Stimulated activated naive B cell treated with anti-CD40 and anti-IgM and Interleukin-4, amounts not matched to agents 10 μg/mL and 1 μg/mL and 100 μg/mL, for 72 hours (primary cell): ENCODE data around the gene CRB2.

Experiments
- ATAC-seq, 2 donors: fragments of 150-1000 bp; cut with Tn5 transposase; replicated peaks; 2 replicates each; pipeline ENCODE4 v1.10.0; 2021; ENCODE audit warnings: moderate library complexity in 1 of 2
- DNase-seq: peaks from one replicate; pipeline ENCODE4 v3.0.0; 2021
- H3K27ac Mint-ChIP-seq: one replicate; pipeline ENCODE4 v1.8.0; 2022; ENCODE audit warnings: mild to moderate bottlenecking, mixed read lengths
- H3K27me3 Mint-ChIP-seq, 2 donors: one replicate each; pipeline ENCODE4 v1.8.0; 2022; ENCODE audit warnings: mixed read lengths in 2 of 2
- H3K36me3 Mint-ChIP-seq, 2 donors: one replicate each; pipeline ENCODE4 v1.8.0; 2022; ENCODE audit warnings: mixed read lengths in 2 of 2, mild to moderate bottlenecking in 1 of 2
- H3K4me1 Mint-ChIP-seq, 2 donors: one replicate each; pipeline ENCODE4 v1.8.0; 2022; ENCODE audit warnings: mixed read lengths in 2 of 2, mild to moderate bottlenecking in 1 of 2
- H3K4me3 Mint-ChIP-seq, 2 donors: one replicate each; pipeline ENCODE4 v1.8.0; 2022; ENCODE audit warnings: mild to moderate bottlenecking in 2 of 2, mixed read lengths in 2 of 2, moderate library complexity in 1 of 2
- H3K9me3 Mint-ChIP-seq, 2 donors: one replicate each; pipeline ENCODE4 v1.8.0; 2022; ENCODE audit warnings: mixed read lengths in 2 of 2, mild to moderate bottlenecking in 1 of 2

The CRB2 gene

GRCh38 chr9:123336449-123336848 is 19.5 kb upstream of the CRB2 start:
- peaks cover 69 to 94% of the 10 kb centered on the region in 2 donors for H3K4me1 Mint-ChIP-seq
- H3K4me3 Mint-ChIP-seq, result peak overlapping the region; percentile 25 to 42
- ATAC-seq (no peak), DNase-seq (no peak)
- no peaks in the 10 kb centered on the region for H3K27me3 Mint-ChIP-seq
- H3K27ac Mint-ChIP-seq, result peak overlapping the region; percentile 89
- peaks cover 0 to 2% of the 10 kb centered on the region in 2 donors for H3K9me3 Mint-ChIP-seq
- H3K36me3 Mint-ChIP-seq, result peaks cover 3 to 5% of the 10 kb centered on the region in 2 donors

DNA sequence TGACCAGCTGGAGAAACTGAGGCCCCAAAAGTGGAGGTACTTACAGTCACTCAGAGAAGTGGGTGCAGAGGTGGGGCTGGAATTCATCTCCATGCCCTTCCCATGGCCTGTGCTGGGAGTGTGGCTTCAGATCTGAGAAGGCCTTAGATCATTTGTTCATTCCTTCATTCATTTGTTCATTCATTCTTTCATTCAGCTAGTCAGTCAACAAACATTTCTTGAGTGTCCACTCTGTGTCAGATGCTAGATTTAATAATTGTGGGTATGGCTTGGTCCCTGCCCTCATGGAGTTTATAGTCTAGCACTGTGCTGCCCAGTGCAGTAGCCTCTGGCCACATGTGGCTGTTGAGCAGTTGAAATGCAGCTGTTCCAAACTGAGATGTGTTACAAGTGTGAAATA is 19.0 kb upstream of the CRB2 start:
- peaks cover 70 to 94% of the 10 kb centered on the region in 2 donors for H3K4me1 Mint-ChIP-seq

DNA sequence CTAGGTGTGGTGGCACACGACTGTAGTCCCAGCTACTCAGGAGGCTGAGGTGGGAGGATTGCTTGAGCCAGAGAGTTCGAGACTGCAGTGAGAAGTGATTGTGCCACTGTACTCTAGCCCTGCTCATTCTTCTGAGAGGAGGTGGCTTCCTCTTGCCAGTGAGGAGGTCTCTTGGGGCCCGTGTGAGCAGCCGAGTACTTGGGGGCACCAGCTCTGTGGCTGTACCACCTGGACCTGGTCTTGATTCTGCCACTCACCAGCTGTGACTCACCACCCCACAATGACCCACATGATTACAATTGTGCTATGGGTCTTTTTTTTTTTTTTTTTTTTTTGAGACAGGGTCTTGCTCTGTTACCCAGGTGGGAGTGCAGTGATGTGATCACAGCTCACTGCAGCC is 18.0 kb upstream of the CRB2 start:
- no peaks in the 10 kb centered on the region for H3K9me3 Mint-ChIP-seq
- H3K4me3 Mint-ChIP-seq, result peak overlapping the region; percentile 87 to 92
- ATAC-seq (peak; percentile 22 to 38), DNase-seq (peak; percentile 69)
- H3K27ac Mint-ChIP-seq, result peak overlapping the region; percentile 100
- peaks cover 3 to 5% of the 10 kb centered on the region in 2 donors for H3K36me3 Mint-ChIP-seq
- no peaks in the 10 kb centered on the region for H3K27me3 Mint-ChIP-seq
- H3K4me1 Mint-ChIP-seq, result peaks cover 71 to 94% of the 10 kb centered on the region in 2 donors

More for the DNA sequence above, 19.0 kb upstream of the CRB2 start:
- Mint-ChIP-seq H3K27me3 (no peaks in the 10 kb centered on the region), H3K36me3 (peaks cover 3 to 5% of the 10 kb centered on the region in 2 donors), H3K4me3 (peak overlapping the region; percentile 25 to 42), H3K9me3 (peaks cover 0 to 2% of the 10 kb centered on the region in 2 donors), H3K27ac (peak overlapping the region; percentile 89)
- DNase-seq, result no peak
- no peak for ATAC-seq

GRCh38 chr9:123338710-123339665 is 17.0 kb upstream of the CRB2 start:
- no peaks in the 10 kb centered on the region for H3K9me3 Mint-ChIP-seq
- peak overlapping the region; percentile 100 for H3K27ac Mint-ChIP-seq
- DNase-seq (peak; percentile 89), ATAC-seq (peak; percentile 62 to 67)
- H3K4me3 Mint-ChIP-seq, result peak overlapping the region; percentile 87 to 92
- H3K27me3 Mint-ChIP-seq, result no peaks in the 10 kb centered on the region
- peaks cover 67 to 85% of the 10 kb centered on the region in 2 donors for H3K4me1 Mint-ChIP-seq
- H3K36me3 Mint-ChIP-seq, result peaks cover 5 to 6% of the 10 kb centered on the region in 2 donors

DNA sequence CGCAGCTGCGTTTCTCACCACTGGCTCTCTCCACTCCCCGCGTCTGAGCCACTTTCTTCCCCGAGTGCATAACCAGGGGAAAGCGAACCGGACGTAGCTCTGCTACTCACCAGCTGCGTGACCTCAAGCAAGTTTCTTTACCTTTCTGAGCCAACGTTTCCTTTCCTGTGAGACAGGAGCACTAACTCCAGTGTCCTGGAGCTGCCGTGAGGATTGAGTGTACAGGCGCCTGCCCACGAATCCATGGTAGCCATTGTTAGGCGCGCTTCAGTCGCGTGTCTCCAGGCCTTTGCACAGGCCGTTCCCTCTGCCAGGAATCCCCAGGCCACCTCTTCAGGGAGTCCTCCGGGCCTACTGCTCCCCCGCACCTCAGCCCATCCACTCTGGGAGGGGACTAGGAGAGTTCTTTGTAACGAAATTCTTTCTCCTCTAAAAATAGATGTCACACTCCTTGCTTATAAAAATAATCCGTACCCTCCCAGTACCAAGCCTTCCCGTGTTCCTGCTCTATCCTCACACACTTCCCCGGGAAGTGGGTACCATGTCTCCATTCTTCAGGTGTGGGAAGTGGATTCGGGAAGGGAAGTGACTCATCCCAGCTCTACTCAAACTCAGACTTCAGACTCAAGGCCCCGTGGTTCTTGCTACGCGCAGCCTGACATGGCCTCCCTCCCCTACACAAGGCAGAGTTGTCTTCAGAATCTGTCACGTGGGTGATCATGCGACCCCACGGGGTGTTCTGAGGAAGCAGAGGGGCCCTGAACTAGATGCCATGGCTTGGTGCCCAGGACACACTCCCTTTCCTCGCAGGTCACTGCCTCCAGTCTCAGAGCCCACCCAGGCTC is 16.1 kb upstream of the CRB2 start:
- ATAC-seq (peak; percentile 47 to 48), DNase-seq (peak; percentile 82)
- no peaks in the 10 kb centered on the region for H3K27me3 Mint-ChIP-seq
- no peaks in the 10 kb centered on the region for H3K9me3 Mint-ChIP-seq
- H3K4me1 Mint-ChIP-seq, result peaks cover 66 to 78% of the 10 kb centered on the region in 2 donors
- peak overlapping the region; percentile 87 to 92 for H3K4me3 Mint-ChIP-seq
- peak overlapping the region; percentile 100 for H3K27ac Mint-ChIP-seq
- H3K36me3 Mint-ChIP-seq, result peaks cover 12 to 14% of the 10 kb centered on the region in 2 donors

- Mint-ChIP-seq H3K9me3 (no peaks in the 10 kb centered on the region), H3K27ac (peak overlapping the region; percentile 100), H3K4me3 (no peak overlapping the region), H3K4me1 (peaks cover 50 to 58% of the 10 kb centered on the region in 2 donors), H3K36me3 (peaks cover 15 to 17% of the 10 kb centered on the region in 2 donors), H3K27me3 (no peaks in the 10 kb centered on the region)
- no peak for DNase-seq
- no peak for ATAC-seq
Measured at GRCh38 chr9:123341816-123342215, 14.2 kb upstream of the CRB2 start.

DNA sequence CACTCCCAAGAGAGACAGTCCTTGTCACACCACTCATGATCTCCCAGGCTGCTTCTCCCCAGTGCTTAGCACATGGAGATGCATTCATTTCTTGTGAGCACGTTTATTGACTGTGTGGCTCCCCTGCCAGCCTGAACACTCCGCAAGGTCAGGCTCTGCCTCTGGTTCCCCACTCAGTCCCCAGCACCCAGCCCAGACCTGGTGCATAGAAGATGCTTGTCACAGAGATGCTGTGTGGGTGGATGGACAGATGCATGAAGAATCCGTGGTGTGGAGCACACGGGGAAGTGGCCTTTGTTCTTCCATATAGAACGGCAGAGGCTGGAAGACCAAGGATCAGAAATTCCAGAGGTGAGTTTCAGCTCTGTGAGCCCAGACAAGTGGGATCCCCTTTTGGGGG is 13.8 kb upstream of the CRB2 start:
- ATAC-seq (peak; percentile 0), DNase-seq (peak; percentile 43)
- Mint-ChIP-seq H3K4me3 (no peak overlapping the region), H3K27ac (peak overlapping the region; percentile 100), H3K4me1 (peaks cover 48 to 55% of the 10 kb centered on the region in 2 donors), H3K36me3 (peaks cover 15 to 17% of the 10 kb centered on the region in 2 donors), H3K27me3 (no peaks in the 10 kb centered on the region), H3K9me3 (no peaks in the 10 kb centered on the region)

DNA sequence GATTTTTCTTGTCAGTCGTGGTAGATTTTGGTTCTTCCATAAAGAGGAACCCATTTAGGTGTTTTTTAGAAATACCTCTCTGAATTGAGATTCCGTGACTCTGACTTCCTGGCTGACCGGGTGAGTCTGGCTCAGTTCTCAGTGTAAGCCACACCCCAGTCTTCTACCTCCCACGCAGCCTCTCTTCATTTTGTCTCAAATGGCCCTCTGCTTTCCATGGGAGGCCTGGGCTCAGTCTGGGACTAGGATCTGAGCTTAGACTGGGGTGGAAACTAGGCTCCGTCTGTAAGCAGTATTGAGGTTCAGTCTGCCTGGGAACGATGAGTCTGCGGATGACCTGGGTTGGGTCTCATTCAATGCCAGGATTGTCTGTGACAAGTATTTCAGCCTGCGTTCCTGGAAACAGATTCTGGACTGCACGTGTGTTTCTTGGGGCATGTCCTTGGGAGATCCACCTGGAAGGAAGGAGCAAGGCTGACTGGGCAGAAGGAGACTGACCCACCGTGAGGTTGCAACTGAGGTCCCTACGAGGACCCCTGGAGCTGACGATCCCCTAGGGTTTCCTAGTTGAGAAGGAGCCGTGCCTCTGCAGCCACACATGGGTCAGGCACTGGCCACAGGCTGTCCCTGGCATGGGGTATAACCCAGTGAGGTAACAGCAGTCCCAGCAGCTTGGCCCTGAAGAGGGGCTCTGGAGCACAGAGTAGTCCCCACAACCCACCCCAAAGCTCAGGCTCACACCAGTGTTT is 12.4 kb upstream of the CRB2 start:
- Mint-ChIP-seq H3K36me3 (peaks cover 12 to 13% of the 10 kb centered on the region in 2 donors), H3K4me1 (peaks cover 44% of the 10 kb centered on the region in 2 donors), H3K9me3 (no peaks in the 10 kb centered on the region), H3K27me3 (no peaks in the 10 kb centered on the region), H3K27ac (peak overlapping the region; percentile 100), H3K4me3 (no peak overlapping the region)
- DNase-seq (peak; percentile 79), ATAC-seq (peak; percentile 40 to 44)

GRCh38 chr9:123344192-123344949 is 11.6 kb upstream of the CRB2 start:
- Mint-ChIP-seq H3K4me3 (no peak overlapping the region), H3K9me3 (no peaks in the 10 kb centered on the region), H3K27me3 (no peaks in the 10 kb centered on the region), H3K4me1 (peaks cover 37 to 38% of the 10 kb centered on the region in 2 donors), H3K27ac (peak overlapping the region; percentile 100), H3K36me3 (peaks cover 12 to 13% of the 10 kb centered on the region in 2 donors)
- DNase-seq (peak; percentile 53), ATAC-seq (peak; percentile 22 to 33)

- H3K9me3 Mint-ChIP-seq, result no peaks in the 10 kb centered on the region
- ATAC-seq, result no peak
- H3K27me3 Mint-ChIP-seq, result no peaks in the 10 kb centered on the region
- H3K4me1 Mint-ChIP-seq, result peaks cover 34% of the 10 kb centered on the region in 2 donors
- DNase-seq, result no peak
- H3K36me3 Mint-ChIP-seq, result peaks cover 22% of the 10 kb centered on the region in 2 donors
- H3K4me3 Mint-ChIP-seq, result no peak overlapping the region
- no peak overlapping the region for H3K27ac Mint-ChIP-seq
Measured at GRCh38 chr9:123345567-123345955, 10.4 kb upstream of the CRB2 start.

DNA sequence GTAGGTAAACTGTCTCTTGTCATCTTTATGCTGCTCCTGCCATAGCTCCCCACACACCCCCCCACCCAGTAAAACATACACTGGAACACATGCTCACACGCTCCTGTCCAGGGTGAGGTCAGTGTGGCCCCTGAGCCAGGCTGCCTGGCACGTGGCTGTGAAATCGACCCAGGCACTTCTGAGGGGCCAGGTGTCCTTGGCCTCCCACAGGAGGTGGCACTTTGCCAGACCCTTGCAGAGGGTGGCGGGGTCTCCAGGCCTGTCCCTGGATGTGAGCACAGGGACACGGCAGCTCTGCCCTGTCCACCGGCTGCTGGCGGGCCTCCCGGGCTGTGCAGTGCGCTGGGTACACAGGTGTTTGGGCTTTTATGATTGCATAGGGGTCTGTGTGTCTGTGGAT is 10.0 kb upstream of the CRB2 start:
- H3K9me3 Mint-ChIP-seq, result no peaks in the 10 kb centered on the region
- H3K27ac Mint-ChIP-seq, result no peak overlapping the region
- H3K4me3 Mint-ChIP-seq, result no peak overlapping the region
- H3K27me3 Mint-ChIP-seq, result no peaks in the 10 kb centered on the region
- H3K4me1 Mint-ChIP-seq, result peaks cover 31 to 34% of the 10 kb centered on the region in 2 donors
- no peak for ATAC-seq
- DNase-seq, result no peak
- H3K36me3 Mint-ChIP-seq, result peaks cover 26% of the 10 kb centered on the region in 2 donors

DNA sequence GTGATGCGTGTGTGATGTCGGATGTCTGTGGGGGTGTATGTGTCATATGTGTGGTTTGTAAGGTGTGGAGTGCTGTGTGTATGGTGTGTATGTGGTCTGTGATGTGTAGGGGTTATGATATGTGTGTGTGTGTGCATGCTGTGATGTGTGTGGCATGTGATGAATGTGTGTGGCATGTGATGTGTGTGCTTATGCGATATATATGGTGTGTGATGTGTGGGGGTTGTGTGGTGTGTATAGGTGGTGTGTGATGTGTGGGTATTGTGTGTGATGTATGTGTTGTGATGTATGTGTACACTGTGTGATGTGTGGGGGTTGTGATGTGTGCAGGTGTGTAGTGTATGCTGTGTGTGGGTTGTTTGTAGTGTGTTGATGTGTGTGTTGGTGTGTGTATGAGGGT is 9.2 kb upstream of the CRB2 start:
- Mint-ChIP-seq H3K4me3 (no peak overlapping the region), H3K36me3 (peaks cover 32% of the 10 kb centered on the region in 2 donors), H3K4me1 (peaks cover 23 to 30% of the 10 kb centered on the region in 2 donors), H3K27ac (no peak overlapping the region), H3K27me3 (no peaks in the 10 kb centered on the region), H3K9me3 (no peaks in the 10 kb centered on the region)
- DNase-seq, result no peak
- ATAC-seq, result no peak
